Measurements from ENCODE around the gene GBP2. TPM values are rescaled to one million over a fixed set of nuclear protein-coding genes. Genes with fewer than 3 reads are reported as not detected.

GBP2 gene
- total RNA-seq, 1 experiment from 2014 or later: 3.0 TPM

DNA sequence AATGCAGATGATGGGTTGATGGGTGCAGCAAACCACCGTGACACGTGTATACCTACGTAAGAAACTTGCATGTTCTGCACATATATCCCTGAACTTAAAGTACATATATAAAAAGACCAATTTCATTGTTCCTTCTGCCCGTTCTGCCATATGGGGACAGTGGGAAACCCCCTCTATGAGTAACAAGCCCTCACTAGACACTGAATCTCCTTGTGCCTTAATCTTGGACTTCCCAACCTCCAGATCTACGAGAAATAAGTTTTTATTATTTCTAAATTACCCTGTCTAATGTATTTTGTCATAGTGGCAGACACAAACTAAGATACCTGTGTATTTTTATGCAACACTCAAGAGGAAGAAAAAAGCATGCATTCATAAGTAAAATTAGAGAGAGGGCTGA is 39.9 kb upstream of the GBP2 start:
- ATAC-seq: no peak
- H3K4me3 ChIP-seq (ENCODE audit: low read depth in 2 of 2, low read length in 2 of 2): no peak overlapping the region
- ChIA-PET CTCF (no interaction called here), POLR2A (no interaction called here)
- H3K27me3 ChIP-seq (ENCODE audit: control insufficient read depth, insufficient read depth, low read length): no peaks in the 10 kb centered on the region
- H3K27ac ChIP-seq (ENCODE audit: low read length): no peak overlapping the region
- TF ChIP-seq SIN3A (IDR thresholded peaks at IDR 0.05; ENCODE audit: borderline replicate concordance, insufficient read depth, low read depth, low read length): no peak
- TF ChIP-seq, protein P1, sequence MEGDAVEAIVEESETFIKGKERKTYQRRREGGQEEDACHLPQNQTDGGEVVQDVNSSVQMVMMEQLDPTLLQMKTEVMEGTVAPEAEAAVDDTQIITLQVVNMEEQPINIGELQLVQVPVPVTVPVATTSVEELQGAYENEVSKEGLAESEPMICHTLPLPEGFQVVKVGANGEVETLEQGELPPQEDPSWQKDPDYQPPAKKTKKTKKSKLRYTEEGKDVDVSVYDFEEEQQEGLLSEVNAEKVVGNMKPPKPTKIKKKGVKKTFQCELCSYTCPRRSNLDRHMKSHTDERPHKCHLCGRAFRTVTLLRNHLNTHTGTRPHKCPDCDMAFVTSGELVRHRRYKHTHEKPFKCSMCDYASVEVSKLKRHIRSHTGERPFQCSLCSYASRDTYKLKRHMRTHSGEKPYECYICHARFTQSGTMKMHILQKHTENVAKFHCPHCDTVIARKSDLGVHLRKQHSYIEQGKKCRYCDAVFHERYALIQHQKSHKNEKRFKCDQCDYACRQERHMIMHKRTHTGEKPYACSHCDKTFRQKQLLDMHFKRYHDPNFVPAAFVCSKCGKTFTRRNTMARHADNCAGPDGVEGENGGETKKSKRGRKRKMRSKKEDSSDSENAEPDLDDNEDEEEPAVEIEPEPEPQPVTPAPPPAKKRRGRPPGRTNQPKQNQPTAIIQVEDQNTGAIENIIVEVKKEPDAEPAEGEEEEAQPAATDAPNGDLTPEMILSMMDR (IDR thresholded peaks at IDR 0.05): no peak
- no TSS peak for BruUV-seq (replicated peaks)
- no peaks in the 10 kb centered on the region for H3K9me3 ChIP-seq (ENCODE audit: control insufficient read depth, insufficient read depth, low read depth, low read length)
- no peak for DNase-seq (ENCODE audit: low read depth, low spot score)
- H3K4me1 ChIP-seq (ENCODE audit: control insufficient read depth, insufficient read depth, low read length): no peaks in the 10 kb centered on the region
- in situ Hi-C loops (cut with HindIII; ENCODE audit: low pct_unique_long_range_greater_than_20kb, low sequenced_read_pairs): no loop called here
- H3K36me3 ChIP-seq (ENCODE audit: control insufficient read depth, insufficient read depth, low read length): no peaks in the 10 kb centered on the region
- intact Hi-C loops (cut with micrococcal nuclease; ENCODE audit: unreplicated experiment): no loop called here

DNA sequence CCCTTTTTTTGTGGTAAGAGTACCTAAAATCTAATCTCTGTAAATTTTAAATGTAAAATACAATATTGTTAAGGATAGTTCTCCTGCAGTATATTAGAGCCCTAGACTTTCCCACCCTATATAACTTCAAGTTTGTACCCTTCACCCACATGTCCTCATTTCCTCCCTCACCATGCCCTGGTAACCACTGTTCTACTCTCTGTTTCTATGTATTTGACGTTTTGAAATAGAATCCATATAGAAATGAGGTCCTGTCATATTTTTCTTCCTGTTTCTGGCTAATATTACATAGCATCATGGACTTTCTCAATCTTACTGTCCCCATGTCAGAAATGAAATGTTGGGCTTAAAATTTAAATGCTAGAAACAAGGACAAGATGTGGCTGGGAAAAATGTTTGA is 25.1 kb upstream of the GBP2 start:
- BruUV-seq (replicated peaks): no TSS peak
- in situ Hi-C loops (cut with HindIII; ENCODE audit: low pct_unique_long_range_greater_than_20kb, low sequenced_read_pairs): no loop called here
- Histone ChIP-seq H3K27ac (ENCODE audit: low read length) (no peak overlapping the region), H3K27me3 (ENCODE audit: control insufficient read depth, insufficient read depth, low read length) (no peaks in the 10 kb centered on the region), H3K9me3 (ENCODE audit: control insufficient read depth, insufficient read depth, low read depth, low read length) (no peaks in the 10 kb centered on the region), H3K4me1 (ENCODE audit: control insufficient read depth, insufficient read depth, low read length) (no peaks in the 10 kb centered on the region), H3K36me3 (ENCODE audit: control insufficient read depth, insufficient read depth, low read length) (no peaks in the 10 kb centered on the region), H3K4me3 (ENCODE audit: low read depth in 2 of 2, low read length in 2 of 2) (no peak overlapping the region)
- intact Hi-C loops (cut with micrococcal nuclease; ENCODE audit: unreplicated experiment): no loop called here
- ChIA-PET CTCF (no interaction called here), POLR2A (no interaction called here)
- ATAC-seq (no peak), DNase-seq (ENCODE audit: low read depth, low spot score) (no peak)
- TF ChIP-seq, protein P2, sequence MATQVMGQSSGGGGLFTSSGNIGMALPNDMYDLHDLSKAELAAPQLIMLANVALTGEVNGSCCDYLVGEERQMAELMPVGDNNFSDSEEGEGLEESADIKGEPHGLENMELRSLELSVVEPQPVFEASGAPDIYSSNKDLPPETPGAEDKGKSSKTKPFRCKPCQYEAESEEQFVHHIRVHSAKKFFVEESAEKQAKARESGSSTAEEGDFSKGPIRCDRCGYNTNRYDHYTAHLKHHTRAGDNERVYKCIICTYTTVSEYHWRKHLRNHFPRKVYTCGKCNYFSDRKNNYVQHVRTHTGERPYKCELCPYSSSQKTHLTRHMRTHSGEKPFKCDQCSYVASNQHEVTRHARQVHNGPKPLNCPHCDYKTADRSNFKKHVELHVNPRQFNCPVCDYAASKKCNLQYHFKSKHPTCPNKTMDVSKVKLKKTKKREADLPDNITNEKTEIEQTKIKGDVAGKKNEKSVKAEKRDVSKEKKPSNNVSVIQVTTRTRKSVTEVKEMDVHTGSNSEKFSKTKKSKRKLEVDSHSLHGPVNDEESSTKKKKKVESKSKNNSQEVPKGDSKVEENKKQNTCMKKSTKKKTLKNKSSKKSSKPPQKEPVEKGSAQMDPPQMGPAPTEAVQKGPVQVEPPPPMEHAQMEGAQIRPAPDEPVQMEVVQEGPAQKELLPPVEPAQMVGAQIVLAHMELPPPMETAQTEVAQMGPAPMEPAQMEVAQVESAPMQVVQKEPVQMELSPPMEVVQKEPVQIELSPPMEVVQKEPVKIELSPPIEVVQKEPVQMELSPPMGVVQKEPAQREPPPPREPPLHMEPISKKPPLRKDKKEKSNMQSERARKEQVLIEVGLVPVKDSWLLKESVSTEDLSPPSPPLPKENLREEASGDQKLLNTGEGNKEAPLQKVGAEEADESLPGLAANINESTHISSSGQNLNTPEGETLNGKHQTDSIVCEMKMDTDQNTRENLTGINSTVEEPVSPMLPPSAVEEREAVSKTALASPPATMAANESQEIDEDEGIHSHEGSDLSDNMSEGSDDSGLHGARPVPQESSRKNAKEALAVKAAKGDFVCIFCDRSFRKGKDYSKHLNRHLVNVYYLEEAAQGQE (IDR thresholded peaks at IDR 0.05; ENCODE audit: insufficient read depth in 1 of 2, low read depth in 2 of 2, low read length in 1 of 2): no peak
- TF ChIP-seq, protein P1 (IDR thresholded peaks at IDR 0.05): no peak
- TF ChIP-seq TCF7L2 (IDR thresholded peaks at IDR 0.05; ENCODE audit: low read depth, low read length) (no peak), SIN3A (IDR thresholded peaks at IDR 0.05; ENCODE audit: borderline replicate concordance, insufficient read depth, low read depth, low read length) (no peak), POLR2AphosphoS5 (IDR thresholded peaks at IDR 0.05; ENCODE audit: low read depth, low read length) (no peak)

DNA sequence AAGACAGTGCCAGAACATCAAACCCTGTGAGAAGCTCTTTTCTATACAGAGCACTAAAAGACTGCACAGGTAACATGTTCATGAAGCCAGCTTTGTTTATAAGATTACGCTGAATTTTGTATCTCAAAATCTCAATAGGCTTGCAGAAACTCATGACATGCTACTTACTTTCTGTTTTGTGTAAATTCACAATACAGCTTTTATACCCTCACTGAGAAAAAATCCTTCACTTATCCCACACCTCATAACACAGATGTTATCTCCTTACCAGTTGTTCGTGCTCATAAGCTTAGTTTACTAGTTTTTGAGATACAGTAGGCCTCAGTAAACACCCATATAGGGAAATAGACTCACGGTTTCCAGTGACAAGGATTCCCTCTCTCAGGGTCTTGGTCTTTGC is 24.1 kb upstream of the GBP2 start:
- no peak overlapping the region for H3K27ac ChIP-seq (ENCODE audit: low read length)
- ChIA-PET POLR2A (no interaction called here), CTCF (no interaction called here)
- H3K9me3 ChIP-seq (ENCODE audit: control insufficient read depth, insufficient read depth, low read depth, low read length): no peaks in the 10 kb centered on the region
- no peaks in the 10 kb centered on the region for H3K27me3 ChIP-seq (ENCODE audit: control insufficient read depth, insufficient read depth, low read length)
- ATAC-seq: no peak
- TF ChIP-seq SIN3A (IDR thresholded peaks at IDR 0.05; ENCODE audit: borderline replicate concordance, insufficient read depth, low read depth, low read length): no peak
- TF ChIP-seq TCF7L2 (IDR thresholded peaks at IDR 0.05; ENCODE audit: low read depth, low read length): no peak
- no peak for TF ChIP-seq POLR2AphosphoS5 (IDR thresholded peaks at IDR 0.05; ENCODE audit: low read depth, low read length)
- TF ChIP-seq, protein P2 (IDR thresholded peaks at IDR 0.05; ENCODE audit: insufficient read depth in 1 of 2, low read depth in 2 of 2, low read length in 1 of 2): no peak
- TF ChIP-seq, protein P1 (IDR thresholded peaks at IDR 0.05): no peak
- H3K36me3 ChIP-seq (ENCODE audit: control insufficient read depth, insufficient read depth, low read length): no peaks in the 10 kb centered on the region
- no peak for DNase-seq (ENCODE audit: low read depth, low spot score)
- in situ Hi-C loops (cut with HindIII; ENCODE audit: low pct_unique_long_range_greater_than_20kb, low sequenced_read_pairs): no loop called here
- BruUV-seq (replicated peaks): no TSS peak
- H3K4me1 ChIP-seq (ENCODE audit: control insufficient read depth, insufficient read depth, low read length): no peaks in the 10 kb centered on the region
- intact Hi-C loops (cut with micrococcal nuclease; ENCODE audit: unreplicated experiment): no loop called here
- no peak overlapping the region for H3K4me3 ChIP-seq (ENCODE audit: low read depth in 2 of 2, low read length in 2 of 2)

Measured in Panc1 (cell line).